ENCODE measurements around the gene SCUBE1.
"Not testable (repeated sequence)": the region's sequence is repeated elsewhere in the genome, so short reads cannot be mapped to it uniquely, and the experiment has no call there.

SCUBE1 gene

GRCh38 chr22:43301866-43302265, 41.3 kb downstream of the SCUBE1 start:
- DNase-seq (ENCODE audit: low read depth), result no peak

- DNase-seq (ENCODE audit: low read depth), result no peak
Measured at GRCh38 chr22:43300891-43301676, 42.1 kb downstream of the SCUBE1 start.

- no peak for DNase-seq (ENCODE audit: low read depth)
Measured at GRCh38 chr22:43299736-43300135, 43.4 kb downstream of the SCUBE1 start.

GRCh38 chr22:43298062-43298801, 44.9 kb downstream of the SCUBE1 start:
- DNase-seq (ENCODE audit: low read depth), result no peak

- DNase-seq (ENCODE audit: low read depth), result no peak
Measured at GRCh38 chr22:43297270-43298061, 45.7 kb downstream of the SCUBE1 start.

- no peak for DNase-seq (ENCODE audit: low read depth)
Measured at GRCh38 chr22:43296276-43296902, 46.8 kb downstream of the SCUBE1 start.

- no peak for DNase-seq (ENCODE audit: low read depth)
Measured at GRCh38 chr22:43295660-43296059, 47.5 kb downstream of the SCUBE1 start.

- DNase-seq (ENCODE audit: low read depth), result no peak
Measured at GRCh38 chr22:43295173-43295572, 48.0 kb downstream of the SCUBE1 start.

- DNase-seq (ENCODE audit: low read depth), result no peak
Measured at GRCh38 chr22:43293655-43294392, 49.3 kb downstream of the SCUBE1 start.

- no peak for DNase-seq (ENCODE audit: low read depth)
Measured at GRCh38 chr22:43293259-43293654, 49.9 kb downstream of the SCUBE1 start.

GRCh38 chr22:43292630-43293018, 50.5 kb downstream of the SCUBE1 start:
- DNase-seq (ENCODE audit: low read depth), result no peak

- DNase-seq (ENCODE audit: low read depth), result no peak
Measured at GRCh38 chr22:43291381-43291780, 51.8 kb downstream of the SCUBE1 start.

- no peak for DNase-seq (ENCODE audit: low read depth)
Measured at GRCh38 chr22:43289976-43290721, 53.0 kb downstream of the SCUBE1 start.

GRCh38 chr22:43289531-43289963, 53.6 kb downstream of the SCUBE1 start:
- no peak for DNase-seq (ENCODE audit: low read depth)

GRCh38 chr22:43288807-43289420, 54.3 kb downstream of the SCUBE1 start:
- no peak for DNase-seq (ENCODE audit: low read depth)

GRCh38 chr22:43288378-43288777, 54.8 kb downstream of the SCUBE1 start:
- DNase-seq (ENCODE audit: low read depth), result no peak

- no peak for DNase-seq (ENCODE audit: low read depth)
Measured at GRCh38 chr22:43287441-43287840, 55.7 kb downstream of the SCUBE1 start.

- no peak for DNase-seq (ENCODE audit: low read depth)
Measured at GRCh38 chr22:43281394-43281793, 61.8 kb downstream of the SCUBE1 start.

GRCh38 chr22:43280523-43280886, 62.7 kb downstream of the SCUBE1 start:
- DNase-seq (ENCODE audit: low read depth), result not testable (repeated sequence)

GRCh38 chr22:43279867-43280522, 63.2 kb downstream of the SCUBE1 start:
- no peak for DNase-seq (ENCODE audit: low read depth)
